ENCODE results near the gene ARHGAP4.
A peak's percentile ranks its signal among the peaks of the same experiment; 100 is the strongest.

ARHGAP4 gene

DNA sequence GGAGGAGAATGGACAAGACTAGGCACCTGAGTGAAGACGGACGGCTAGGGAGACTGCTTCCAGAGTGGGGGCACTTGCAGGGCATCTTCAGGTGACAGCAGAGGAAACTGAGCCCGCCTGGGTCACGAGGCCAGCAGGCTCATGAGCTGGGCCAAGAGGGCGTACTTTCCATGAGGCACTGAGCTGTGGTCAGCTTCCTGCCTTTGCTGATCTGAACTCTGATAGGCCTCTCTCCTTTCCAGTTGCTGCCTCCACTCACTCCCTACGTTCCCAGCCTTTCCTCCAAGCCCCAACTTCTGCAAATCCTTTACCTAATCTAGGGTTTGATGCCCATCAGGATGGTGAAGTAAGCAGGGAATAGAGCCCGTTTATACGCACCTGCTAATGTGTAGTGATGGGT is 38.7 kb downstream of the ARHGAP4 start:
- no peaks in the 10 kb centered on the region for H3K9me3 ChIP-seq (replicated peaks in 1 of 2; ENCODE audit: control insufficient read depth in 2 of 2, insufficient read depth in 1 of 2, low read depth in 1 of 2, low read length in 2 of 2)
- no peak overlapping the region for H3K23ac ChIP-seq (ENCODE audit: low read depth, low read length, poor library complexity)
- H3K4me3 ChIP-seq (ENCODE audit: low read length in 2 of 2): no peak overlapping the region
- H3K18ac ChIP-seq (ENCODE audit: low read length): no peak overlapping the region
- no peak overlapping the region for H4K8ac ChIP-seq (ENCODE audit: low read depth, low read length)
- no peak overlapping the region for H3K9ac ChIP-seq (ENCODE audit: low read depth, low read length, poor library complexity)
- H2BK15ac ChIP-seq (ENCODE audit: low read length): no peak overlapping the region
- no peak overlapping the region for H3K4me2 ChIP-seq (ENCODE audit: insufficient read depth, low read length, poor library complexity, severe bottlenecking)
- no peaks in the 10 kb centered on the region for H3K79me1 ChIP-seq (ENCODE audit: low read depth, low read length)
- no peak for DNase-seq (ENCODE audit: low spot score)
- H2BK12ac ChIP-seq (ENCODE audit: low read length): no peak overlapping the region
- H3K27me3 ChIP-seq (ENCODE audit: control insufficient read depth in 3 of 3, insufficient read depth in 3 of 3, low read depth in 1 of 3, low read length in 3 of 3): peaks cover 0 to 46% (median 25%) of the 10 kb centered on the region in 3 experiments
- no peak overlapping the region for H2AK5ac ChIP-seq (ENCODE audit: low read depth, low read length)
- no CpG with 5 or more reads among the region's 8 CpGs for WGBS, 2 donors (ENCODE audit: extremely low coverage in 2 of 2, insufficient read length in 2 of 2, insufficient replicate concordance in 1 of 2)
- H2BK5ac ChIP-seq (ENCODE audit: low read length): no peak overlapping the region
- no peak overlapping the region for H3K14ac ChIP-seq (ENCODE audit: low read length)
- no peaks in the 10 kb centered on the region for H3K36me3 ChIP-seq (replicated peaks in 1 of 2; ENCODE audit: control insufficient read depth in 2 of 2, insufficient read depth in 2 of 2, low read length in 2 of 2)
- H3K4ac ChIP-seq (ENCODE audit: low read length): no peak overlapping the region
- no peak overlapping the region for H2BK120ac ChIP-seq (ENCODE audit: low read depth, low read length)
- H2AFZ ChIP-seq (ENCODE audit: low read length): no peak overlapping the region
- peaks cover 9 to 31% of the 10 kb centered on the region in 2 donors for H3K4me1 ChIP-seq (ENCODE audit: control insufficient read depth in 2 of 2, insufficient read depth in 1 of 2, low read depth in 1 of 2, low read length in 2 of 2)
- no peak overlapping the region for H3K27ac ChIP-seq (replicated peaks; ENCODE audit: low read length)
- no peak overlapping the region for H4K91ac ChIP-seq (ENCODE audit: low read depth, low read length, poor library complexity)

DNA sequence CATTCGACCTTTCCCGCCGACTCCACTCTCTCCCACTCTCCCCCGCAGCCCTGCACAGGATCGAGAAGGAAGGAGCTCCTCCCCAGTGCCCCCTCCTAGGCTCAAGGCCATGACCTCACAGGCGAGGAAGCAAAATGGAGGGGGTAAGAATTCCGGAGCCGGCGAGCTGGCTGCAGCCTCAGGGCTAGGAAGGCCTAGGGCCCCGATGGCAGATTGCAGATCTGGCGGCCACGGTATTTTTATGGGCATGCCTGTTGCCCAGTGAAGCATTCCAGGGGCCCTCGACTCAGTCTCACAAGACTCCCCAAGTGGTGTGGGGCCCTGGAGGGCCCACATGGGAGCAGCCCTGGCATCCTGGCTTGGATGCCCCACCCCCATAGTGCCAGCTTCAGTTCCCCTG is 39.1 kb downstream of the ARHGAP4 start:
- H2BK12ac ChIP-seq (ENCODE audit: low read length): no peak overlapping the region
- no peak overlapping the region for H4K8ac ChIP-seq (ENCODE audit: low read depth, low read length)
- no peak overlapping the region for H3K9ac ChIP-seq (ENCODE audit: low read depth, low read length, poor library complexity)
- no peaks in the 10 kb centered on the region for H3K79me1 ChIP-seq (ENCODE audit: low read depth, low read length)
- H3K9me3 ChIP-seq (replicated peaks in 1 of 2; ENCODE audit: control insufficient read depth in 2 of 2, insufficient read depth in 1 of 2, low read depth in 1 of 2, low read length in 2 of 2): no peaks in the 10 kb centered on the region
- no peak overlapping the region for H3K14ac ChIP-seq (ENCODE audit: low read length)
- no peak overlapping the region for H2BK120ac ChIP-seq (ENCODE audit: low read depth, low read length)
- H3K4me1 ChIP-seq (ENCODE audit: control insufficient read depth in 2 of 2, insufficient read depth in 1 of 2, low read depth in 1 of 2, low read length in 2 of 2): peaks cover 12 to 35% of the 10 kb centered on the region in 2 donors
- no peak overlapping the region for H3K4me3 ChIP-seq (ENCODE audit: low read length in 2 of 2)
- no peak overlapping the region for H3K27ac ChIP-seq (replicated peaks; ENCODE audit: low read length)
- H2AK5ac ChIP-seq (ENCODE audit: low read depth, low read length): no peak overlapping the region
- no peaks in the 10 kb centered on the region for H3K36me3 ChIP-seq (replicated peaks in 1 of 2; ENCODE audit: control insufficient read depth in 2 of 2, insufficient read depth in 2 of 2, low read length in 2 of 2)
- no peak overlapping the region for H4K91ac ChIP-seq (ENCODE audit: low read depth, low read length, poor library complexity)
- H3K4me2 ChIP-seq (ENCODE audit: insufficient read depth, low read length, poor library complexity, severe bottlenecking): peak overlapping the region; percentile 49
- H3K18ac ChIP-seq (ENCODE audit: low read length): no peak overlapping the region
- H3K23ac ChIP-seq (ENCODE audit: low read depth, low read length, poor library complexity): no peak overlapping the region
- no peak overlapping the region for H3K4ac ChIP-seq (ENCODE audit: low read length)
- H3K27me3 ChIP-seq (ENCODE audit: control insufficient read depth in 3 of 3, insufficient read depth in 3 of 3, low read depth in 1 of 3, low read length in 3 of 3): peaks cover 0 to 50% (median 25%) of the 10 kb centered on the region in 3 experiments
- no peak overlapping the region for H2BK15ac ChIP-seq (ENCODE audit: low read length)
- no CpG with 5 or more reads among the region's 13 CpGs for WGBS, 2 donors (ENCODE audit: extremely low coverage in 2 of 2, insufficient read length in 2 of 2, insufficient replicate concordance in 1 of 2)
- DNase-seq (ENCODE audit: low spot score): no peak
- peak overlapping the region; percentile 62 for H2AFZ ChIP-seq (ENCODE audit: low read length)
- no peak overlapping the region for H2BK5ac ChIP-seq (ENCODE audit: low read length)

DNA sequence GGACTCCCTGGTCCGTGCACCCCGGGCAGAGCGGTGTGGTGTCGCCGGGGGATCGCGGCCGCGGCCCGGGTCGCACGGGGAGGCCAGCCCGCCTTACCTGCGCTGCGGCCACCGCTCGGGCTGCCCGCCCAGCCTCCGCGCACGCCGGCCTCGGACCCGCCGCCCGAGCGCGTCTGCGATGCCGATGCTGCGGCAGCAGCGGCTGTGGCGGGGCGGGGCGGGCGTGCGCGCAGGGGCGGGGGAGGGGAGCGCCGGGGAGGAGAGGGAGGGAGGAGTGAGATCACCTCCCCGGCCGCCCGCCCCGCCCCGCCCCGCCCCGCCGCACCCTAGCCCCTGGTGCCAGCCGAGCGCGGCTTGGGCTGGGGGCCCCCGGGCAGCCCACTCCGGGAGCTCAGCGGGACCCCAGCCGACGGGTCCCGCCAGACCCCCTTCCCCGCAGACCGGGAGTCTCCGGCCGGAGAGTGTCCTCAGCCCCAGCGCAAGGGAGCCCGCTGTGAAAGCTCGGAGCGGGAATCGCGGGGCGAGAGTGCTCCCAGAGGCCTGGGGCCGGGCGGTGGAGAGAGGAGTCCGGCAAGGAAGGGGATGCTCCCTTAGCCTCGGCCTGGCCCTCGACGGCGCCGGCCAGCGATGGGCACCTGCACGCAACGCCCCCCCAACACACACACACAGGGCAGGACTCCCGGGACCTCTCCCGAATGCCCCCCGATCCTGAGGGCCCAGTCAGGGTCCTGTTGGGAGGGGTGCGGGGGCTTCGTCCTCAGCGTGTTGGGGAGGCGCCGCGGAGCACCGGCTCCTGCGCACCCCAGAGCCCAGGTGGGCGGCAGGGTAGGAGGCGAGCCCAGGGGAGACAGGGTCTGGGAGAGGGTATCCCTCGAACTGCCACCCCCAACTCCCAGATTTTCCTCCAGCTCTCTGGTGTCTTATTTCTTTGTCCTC is 39.8 kb downstream of the ARHGAP4 start, which contains the start of gene L1CAM:
L1CAM (minus strand) TSS at position 206 of the 936 bp plus-strand sequence. CDS start 10,337 bp downstream, outside the sequence.
- no CpG with 5 or more reads among the region's 94 CpGs for WGBS, 2 donors (ENCODE audit: extremely low coverage in 2 of 2, insufficient read length in 2 of 2, insufficient replicate concordance in 1 of 2)
- Histone ChIP-seq H3K27ac (replicated peaks; ENCODE audit: low read length) (no peak within 1 kb of the TSS), H3K27me3 (ENCODE audit: control insufficient read depth in 3 of 3, insufficient read depth in 3 of 3, low read depth in 1 of 3, low read length in 3 of 3) (peaks cover 0 to 50% (median 25%) of the 10 kb centered on the region in 3 experiments)

DNA sequence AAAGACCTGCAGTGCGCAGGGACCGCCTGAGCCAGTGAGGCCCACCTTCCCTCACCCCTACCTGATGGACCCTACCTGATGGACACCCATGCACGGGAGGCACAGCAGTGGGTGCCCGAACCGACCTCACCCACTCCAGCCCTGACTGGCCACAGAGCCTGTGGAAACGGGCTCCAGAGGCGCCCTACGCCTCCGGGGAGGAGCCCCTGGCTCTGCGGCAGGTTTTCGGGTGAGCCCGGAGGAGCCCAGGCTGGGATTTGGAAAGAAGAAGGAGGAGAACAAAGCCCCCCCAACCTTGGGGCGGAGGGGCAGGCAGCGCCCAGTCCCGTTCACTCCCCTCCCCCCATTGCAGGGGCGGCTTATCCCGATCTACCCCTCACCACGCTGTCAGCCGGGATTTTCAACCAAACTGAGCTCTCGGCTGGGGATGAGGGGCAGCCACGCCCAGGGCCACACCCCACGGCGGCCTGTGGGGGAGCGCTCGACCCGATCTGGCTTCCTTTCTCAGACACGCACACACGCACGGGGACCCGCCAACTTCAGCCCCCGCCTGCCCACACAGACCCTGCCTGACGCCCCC is 40.8 kb downstream of the ARHGAP4 start:
- Histone ChIP-seq H3K9me3 (replicated peaks in 1 of 2; ENCODE audit: control insufficient read depth in 2 of 2, insufficient read depth in 1 of 2, low read depth in 1 of 2, low read length in 2 of 2) (no peaks in the 10 kb centered on the region), H3K27me3 (ENCODE audit: control insufficient read depth in 3 of 3, insufficient read depth in 3 of 3, low read depth in 1 of 3, low read length in 3 of 3) (peaks cover 0 to 44% (median 25%) of the 10 kb centered on the region in 3 experiments), H2BK5ac (ENCODE audit: low read length) (no peak overlapping the region), H4K8ac (ENCODE audit: low read depth, low read length) (no peak overlapping the region), H2BK15ac (ENCODE audit: low read length) (no peak overlapping the region), H3K4me3 (ENCODE audit: low read length in 2 of 2) (peak overlapping the region; percentile 53 to 66), H3K18ac (ENCODE audit: low read length) (no peak overlapping the region), H3K36me3 (replicated peaks in 1 of 2; ENCODE audit: control insufficient read depth in 2 of 2, insufficient read depth in 2 of 2, low read length in 2 of 2) (no peaks in the 10 kb centered on the region), H2AFZ (ENCODE audit: low read length) (peak overlapping the region; percentile 40), H3K27ac (replicated peaks; ENCODE audit: low read length) (no peak overlapping the region), H3K79me1 (ENCODE audit: low read depth, low read length) (no peaks in the 10 kb centered on the region), H3K4me1 (ENCODE audit: control insufficient read depth in 2 of 2, insufficient read depth in 1 of 2, low read depth in 1 of 2, low read length in 2 of 2) (peaks cover 15 to 50% of the 10 kb centered on the region in 2 donors), H3K4ac (ENCODE audit: low read length) (no peak overlapping the region), H4K91ac (ENCODE audit: low read depth, low read length, poor library complexity) (no peak overlapping the region), H3K9ac (ENCODE audit: low read depth, low read length, poor library complexity) (peak overlapping the region; percentile 21), H2AK5ac (ENCODE audit: low read depth, low read length) (no peak overlapping the region), H3K4me2 (ENCODE audit: insufficient read depth, low read length, poor library complexity, severe bottlenecking) (peak overlapping the region; percentile 45), H2BK120ac (ENCODE audit: low read depth, low read length) (no peak overlapping the region), H2BK12ac (ENCODE audit: low read length) (no peak overlapping the region), H3K14ac (ENCODE audit: low read length) (no peak overlapping the region), H3K23ac (ENCODE audit: low read depth, low read length, poor library complexity) (no peak overlapping the region)
- WGBS, 2 donors (ENCODE audit: extremely low coverage in 2 of 2, insufficient read length in 2 of 2, insufficient replicate concordance in 1 of 2): no CpG with 5 or more reads among the region's 32 CpGs
- no peak for DNase-seq (ENCODE audit: low spot score)

More for the DNA sequence above, 39.8 kb downstream of the ARHGAP4 start, which contains the start of gene L1CAM:
- H3K36me3 ChIP-seq (replicated peaks in 1 of 2; ENCODE audit: control insufficient read depth in 2 of 2, insufficient read depth in 2 of 2, low read length in 2 of 2): no peaks in the 10 kb centered on the region
- no peak within 1 kb of the TSS for H3K14ac ChIP-seq (ENCODE audit: low read length)
- H3K23ac ChIP-seq (ENCODE audit: low read depth, low read length, poor library complexity): no peak within 1 kb of the TSS
- no peak within 1 kb of the TSS for H2BK15ac ChIP-seq (ENCODE audit: low read length)
- H3K18ac ChIP-seq (ENCODE audit: low read length): peak within 1 kb of the TSS; percentile 64
- no peak within 1 kb of the TSS for H3K4ac ChIP-seq (ENCODE audit: low read length)
- no peak within 1 kb of the TSS for H2BK120ac ChIP-seq (ENCODE audit: low read depth, low read length)
- H2AFZ ChIP-seq (ENCODE audit: low read length): peak within 1 kb of the TSS; percentile 62
- H3K4me1 ChIP-seq (ENCODE audit: control insufficient read depth in 2 of 2, insufficient read depth in 1 of 2, low read depth in 1 of 2, low read length in 2 of 2): peaks cover 15 to 41% of the 10 kb centered on the region in 2 donors
- peak within 1 kb of the TSS; percentile 49 for H3K4me2 ChIP-seq (ENCODE audit: insufficient read depth, low read length, poor library complexity, severe bottlenecking)
- no peak for DNase-seq (ENCODE audit: low spot score)
- H2BK5ac ChIP-seq (ENCODE audit: low read length): no peak within 1 kb of the TSS
- peak within 1 kb of the TSS; percentile 53 to 70 for H3K4me3 ChIP-seq (ENCODE audit: low read length in 2 of 2)
- no peak within 1 kb of the TSS for H4K91ac ChIP-seq (ENCODE audit: low read depth, low read length, poor library complexity)
- H3K9ac ChIP-seq (ENCODE audit: low read depth, low read length, poor library complexity): peak within 1 kb of the TSS; percentile 21
- H2AK5ac ChIP-seq (ENCODE audit: low read depth, low read length): peak within 1 kb of the TSS; percentile 75
- H4K8ac ChIP-seq (ENCODE audit: low read depth, low read length): no peak within 1 kb of the TSS
- H2BK12ac ChIP-seq (ENCODE audit: low read length): no peak within 1 kb of the TSS
- H3K9me3 ChIP-seq (replicated peaks in 1 of 2; ENCODE audit: control insufficient read depth in 2 of 2, insufficient read depth in 1 of 2, low read depth in 1 of 2, low read length in 2 of 2): no peaks in the 10 kb centered on the region
- no peaks in the 10 kb centered on the region for H3K79me1 ChIP-seq (ENCODE audit: low read depth, low read length)
